Peyer's patch (tissue), 4 donors: ENCODE data around the gene TMEM19. TPM values are rescaled to one million over a fixed set of nuclear protein-coding genes. Genes with fewer than 3 reads are reported as not detected.
A peak's percentile ranks its signal among the peaks of the same experiment; 100 is the strongest.

Experiments used
- DNase-seq, 3 donors: peaks; one replicate each; pipeline ENCODE4 v3.0.0-alpha.2; 2017 to 2019
- H3K27ac ChIP-seq, 4 donors: fragments of 200-600 bp; sonication (generic); one replicate each; pipeline ENCODE4 v1.5.1; 2016 to 2019
- H3K27me3 ChIP-seq, 2 donors: fragments of 200-600 bp; sonication (generic); one replicate each; pipeline ENCODE4 v1.5.1; 2019
- H3K36me3 ChIP-seq, 3 donors: fragments of 200-600 bp; sonication (generic); one replicate each; pipeline ENCODE4 v1.5.1; 2016 to 2019
- H3K4me1 ChIP-seq, 4 donors: fragments of 200-600 bp; sonication (generic); one replicate each; pipeline ENCODE4 v1.5.1; 2016 to 2019
- H3K4me3 ChIP-seq, 4 donors: fragments of 200-600 bp; sonication (generic); 1 replicate in 3 of 4; 2 replicates in 1 of 4; pipeline ENCODE4 v1.5.1; 2016 to 2019; ENCODE audit warnings: mild to moderate bottlenecking in 1 of 4
- H3K9me3 ChIP-seq, 4 donors: fragments of 200-600 bp; sonication (generic); one replicate each; pipeline ENCODE4 v1.5.1; 2016 to 2019; ENCODE audit warnings: mild to moderate bottlenecking in 1 of 4
- CTCF ChIP-seq, 6 experiments: fragments of 450-650 bp in 4 of 6; fragments of 200-600 bp in 2 of 6; sonication (generic) in 1 of 6; IDR thresholded peaks; one replicate each; pipeline ENCODE4 v1.5.1; 2017 to 2019; ENCODE audit warnings: antibody characterized with exemption in 6 of 6, mild to moderate bottlenecking in 3 of 6, moderate library complexity in 1 of 6
- POLR2A ChIP-seq, 2 donors: fragments of 450-650 bp; IDR thresholded peaks; one replicate each; pipeline ENCODE4 v1.5.1; 2017; ENCODE audit warnings: antibody characterized with exemption in 2 of 2, mild to moderate bottlenecking in 2 of 2, moderate library complexity in 2 of 2
- total RNA-seq, 4 donors: library from RNA; depleted of rRNA; stranded (reverse); fragments of >200 nt; gene quantifications; one replicate each; pipeline ENCODE4 v1.1.0, GENCODE V29; 2016

The TMEM19 gene
- total RNA-seq, 4 donors from 2014 or later = 12.4 to 48.3 (median 43.6) TPM

- no peaks in the 10 kb centered on the region for H3K27me3 ChIP-seq
- no peaks in the 10 kb centered on the region for H3K4me1 ChIP-seq
- H3K9me3 ChIP-seq = no peaks in the 10 kb centered on the region
- H3K27ac ChIP-seq = peak overlapping the region in 2 of 4 donors; percentile 47 to 58
- no peak for DNase-seq
- no peaks in the 10 kb centered on the region for H3K36me3 ChIP-seq
- peak overlapping the region in 1 of 4 donors; percentile 28 for H3K4me3 ChIP-seq
- TF ChIP-seq POLR2A (IDR thresholded peaks at IDR 0.05) = no peak
- TF ChIP-seq CTCF (IDR thresholded peaks at IDR 0.05) = no peak
These were observed 46.5 kb downstream of the TMEM19 start for GRCh38 chr12:71732357-71732712.

- Histone ChIP-seq H3K4me3 (no peak overlapping the region), H3K27ac (no peak overlapping the region), H3K27me3 (no peaks in the 10 kb centered on the region), H3K9me3 (no peaks in the 10 kb centered on the region), H3K4me1 (no peaks in the 10 kb centered on the region), H3K36me3 (no peaks in the 10 kb centered on the region)
- TF ChIP-seq POLR2A (IDR thresholded peaks at IDR 0.05) = no peak
- no peak for TF ChIP-seq CTCF (IDR thresholded peaks at IDR 0.05)
- no peak for DNase-seq
These were observed 51.3 kb downstream of the TMEM19 start for GRCh38 chr12:71737197-71737596.

GRCh38 chr12:71742998-71743397 is 57.1 kb downstream of the TMEM19 start:
- no peaks in the 10 kb centered on the region for H3K9me3 ChIP-seq
- no peaks in the 10 kb centered on the region for H3K4me1 ChIP-seq
- no peaks in the 10 kb centered on the region for H3K36me3 ChIP-seq
- TF ChIP-seq POLR2A (IDR thresholded peaks at IDR 0.05) (no peak), CTCF (IDR thresholded peaks at IDR 0.05) (no peak)
- H3K4me3 ChIP-seq = no peak overlapping the region
- H3K27ac ChIP-seq = no peak overlapping the region
- H3K27me3 ChIP-seq = no peaks in the 10 kb centered on the region
- DNase-seq = no peak

GRCh38 chr12:71744522-71745300 is 58.8 kb downstream of the TMEM19 start:
- Histone ChIP-seq H3K36me3 (no peaks in the 10 kb centered on the region), H3K27me3 (no peaks in the 10 kb centered on the region), H3K4me1 (no peaks in the 10 kb centered on the region), H3K27ac (no peak overlapping the region), H3K9me3 (no peaks in the 10 kb centered on the region), H3K4me3 (no peak overlapping the region)
- no peak for DNase-seq
- no peak for TF ChIP-seq CTCF (IDR thresholded peaks at IDR 0.05)
- no peak for TF ChIP-seq POLR2A (IDR thresholded peaks at IDR 0.05)

GRCh38 chr12:71746974-71747611 is 61.2 kb downstream of the TMEM19 start:
- Histone ChIP-seq H3K36me3 (no peaks in the 10 kb centered on the region), H3K4me3 (no peak overlapping the region), H3K4me1 (no peaks in the 10 kb centered on the region), H3K27me3 (no peaks in the 10 kb centered on the region), H3K9me3 (no peaks in the 10 kb centered on the region), H3K27ac (no peak overlapping the region)
- DNase-seq = peak in 1 of 3 donors; percentile 65
- TF ChIP-seq POLR2A (IDR thresholded peaks at IDR 0.05) = no peak
- peak; percentile 31 to 97 (median 84) for TF ChIP-seq CTCF (IDR thresholded peaks at IDR 0.05)
